Measurements from ENCODE around the gene CFAP46.

- no peak for TF ChIP-seq RAD21 (IDR thresholded peaks at IDR 0.05)
- no peak for TF ChIP-seq CTCF (IDR thresholded peaks at IDR 0.05; ENCODE audit: low read depth, low read length, missing input control)
- TF ChIP-seq EGR1 (IDR thresholded peaks at IDR 0.05; ENCODE audit: low read depth in 2 of 2): no peak
- TF ChIP-seq REST (IDR thresholded peaks at IDR 0.05): no peak
- no peak for TF ChIP-seq ZBTB33 (IDR thresholded peaks at IDR 0.05)
Observed at GRCh38 chr10:132793871-132794849, 148.2 kb downstream of the CFAP46 start.

Data from liver (tissue), 3 donors.